HG03135 (cell line): ENCODE results near the gene LAMC3.

Source experiments
- ATAC-seq: cut with Tn5 transposase; IDR thresholded peaks from one replicate; pipeline ENCODE4 v1.9.1; 2021; ENCODE audit warnings: mild to moderate bottlenecking, moderate library complexity; ENCODE audit not compliant: unreplicated experiment

LAMC3 gene

DNA sequence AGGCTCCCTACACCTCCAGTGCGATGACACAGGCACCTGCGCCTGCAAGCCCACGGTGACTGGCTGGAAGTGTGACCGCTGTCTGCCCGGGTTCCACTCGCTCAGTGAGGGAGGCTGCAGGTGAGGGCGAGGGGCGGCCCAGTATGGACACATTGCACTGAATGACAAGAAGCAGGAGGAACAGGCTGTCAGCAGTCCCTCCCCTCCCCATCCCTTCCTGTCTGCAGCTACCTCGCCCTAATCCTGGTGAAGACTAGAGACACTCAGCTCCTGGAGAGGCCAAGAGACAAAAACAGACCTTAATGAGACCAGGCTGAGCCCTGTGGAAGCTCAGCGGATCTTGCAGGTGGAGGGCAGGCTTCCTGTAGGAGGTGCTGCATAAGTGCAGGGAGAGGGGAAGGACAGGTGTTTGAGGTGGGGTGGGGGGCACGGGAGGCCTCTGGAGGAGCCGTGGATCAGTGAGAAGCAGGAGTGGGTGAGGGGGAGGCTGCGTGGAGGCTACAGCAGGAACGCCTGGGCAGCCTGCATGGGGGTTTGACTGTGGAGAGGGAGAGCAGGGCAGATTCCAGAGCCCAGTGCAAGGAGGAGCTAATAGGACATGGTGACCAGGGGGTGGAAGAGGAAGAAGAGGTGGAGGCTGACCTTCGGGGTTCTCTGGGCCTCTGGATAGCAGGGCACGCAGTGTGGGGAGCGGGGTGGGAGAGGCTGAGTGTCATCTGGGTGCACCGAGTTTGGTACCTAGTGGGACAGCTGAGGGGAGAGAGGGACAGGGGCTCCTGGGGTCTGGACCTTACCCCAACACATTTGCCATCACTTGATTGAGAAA lies 30.4 kb downstream of the LAMC3 start:
- no peak for ATAC-seq

GRCh38 chr9:131042666-131043065 lies 33.7 kb downstream of the LAMC3 start:
- ATAC-seq = no peak

DNA sequence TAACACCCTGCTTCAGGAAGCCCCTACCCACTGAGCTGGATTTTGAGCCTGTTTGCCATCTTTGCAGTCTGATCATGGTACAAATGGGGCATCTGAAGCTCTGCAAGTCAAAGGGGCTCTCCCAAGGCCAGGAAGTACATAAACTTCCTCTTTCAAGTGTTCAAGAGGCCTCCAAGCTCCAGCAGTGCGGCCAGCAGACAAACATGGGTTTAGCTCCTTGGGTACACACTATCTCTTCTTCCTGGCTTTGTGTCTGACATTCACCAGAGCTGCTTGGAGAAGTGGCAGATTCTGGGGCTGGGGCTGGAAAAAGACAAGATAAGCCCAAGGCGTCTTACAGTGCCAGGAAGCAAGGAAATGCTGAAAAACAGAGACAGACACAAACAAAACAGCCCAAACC lies 34.1 kb downstream of the LAMC3 start:
- no peak for ATAC-seq

DNA sequence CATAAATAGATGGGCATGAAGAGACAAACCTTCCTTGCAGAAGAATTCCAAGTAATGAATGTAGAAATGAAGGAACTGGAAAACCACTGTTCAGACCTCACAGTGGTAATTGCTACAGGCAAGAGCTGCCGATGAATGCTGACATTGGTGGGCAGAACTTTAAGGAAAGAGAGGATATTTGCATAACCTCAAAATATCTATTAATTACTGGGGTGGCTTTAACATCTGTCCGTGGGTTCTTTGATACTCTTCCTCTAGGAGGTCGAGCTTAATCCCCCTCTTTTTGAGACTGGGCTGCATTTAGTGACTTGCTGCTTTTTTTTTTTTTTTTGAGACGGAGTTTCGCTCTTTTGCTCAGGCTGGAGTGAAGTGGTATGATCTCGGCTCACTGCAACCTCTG lies 34.7 kb downstream of the LAMC3 start:
- no peak for ATAC-seq

DNA sequence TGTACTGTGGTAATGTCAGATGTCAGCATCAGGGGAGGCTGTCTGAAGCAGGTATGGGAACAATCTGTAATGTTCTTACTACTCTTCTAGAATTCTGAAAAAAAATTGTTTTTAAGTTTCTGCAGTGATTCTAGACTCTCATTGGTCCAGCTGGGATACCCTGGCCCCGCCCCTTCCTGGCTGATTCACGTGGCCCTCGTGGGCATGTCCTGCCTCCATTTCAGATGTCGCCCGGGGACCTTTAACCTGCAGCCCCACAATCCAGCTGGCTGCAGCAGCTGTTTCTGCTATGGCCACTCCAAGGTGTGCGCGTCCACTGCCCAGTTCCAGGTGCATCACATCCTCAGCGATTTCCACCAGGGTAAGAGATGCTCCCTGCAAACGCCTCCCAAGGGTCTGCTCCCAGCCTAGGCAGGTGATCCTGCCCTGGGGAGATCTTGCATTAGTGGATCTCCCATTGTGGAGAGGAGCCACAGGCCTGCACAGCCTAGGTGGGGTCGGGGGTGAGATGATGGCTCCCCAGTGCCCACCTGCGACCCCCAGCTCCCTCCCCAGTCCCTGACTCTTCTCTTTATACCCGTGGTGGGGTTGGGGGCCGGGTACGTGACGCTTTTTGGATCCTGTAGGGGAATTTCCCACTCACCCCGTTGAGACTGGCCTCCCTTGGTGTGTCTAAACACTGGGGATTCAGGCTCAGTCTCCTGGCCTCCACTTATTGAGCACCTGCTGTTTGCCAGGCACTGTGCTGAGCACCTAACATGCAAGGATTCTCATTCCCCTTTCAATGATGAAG lies 36.5 kb downstream of the LAMC3 start:
- ATAC-seq = no peak

- no peak for ATAC-seq
Measured at GRCh38 chr9:131046093-131046380, 37.1 kb downstream of the LAMC3 start.

DNA sequence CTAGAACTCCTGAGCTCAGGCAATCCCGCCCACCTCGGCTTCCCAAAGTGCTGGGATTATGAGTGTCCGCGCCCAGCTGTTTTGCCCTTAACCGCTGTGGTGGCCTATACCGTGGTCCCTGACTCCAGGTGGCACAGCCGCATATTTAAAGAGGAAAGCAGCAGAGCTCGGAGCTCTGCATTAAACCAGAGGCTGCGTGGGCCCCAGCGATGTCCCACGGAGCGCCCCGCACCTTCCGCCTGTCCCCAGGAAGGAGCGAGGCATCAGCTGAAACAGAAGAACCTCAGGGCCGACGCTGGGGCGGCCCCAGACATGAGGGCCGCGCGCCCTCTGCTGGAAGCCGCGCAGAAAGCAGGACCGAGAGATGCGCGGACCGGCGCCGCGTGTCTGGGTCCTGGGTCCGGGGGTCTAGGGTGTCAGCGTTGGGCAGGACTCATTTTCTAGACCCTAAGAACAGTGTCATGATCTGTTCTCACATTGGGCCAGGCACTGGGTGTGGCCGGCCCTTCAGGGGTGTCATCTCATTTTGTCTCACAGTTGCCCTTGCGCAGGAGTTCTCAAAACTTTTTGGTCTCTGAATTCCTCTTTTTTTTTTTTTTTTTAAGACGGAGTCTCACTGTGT lies 37.7 kb downstream of the LAMC3 start:
- ATAC-seq = peak; percentile 63

GRCh38 chr9:131048332-131048731 lies 39.4 kb downstream of the LAMC3 start:
- ATAC-seq = no peak

GRCh38 chr9:131048820-131049219 lies 39.8 kb downstream of the LAMC3 start:
- ATAC-seq = no peak

DNA sequence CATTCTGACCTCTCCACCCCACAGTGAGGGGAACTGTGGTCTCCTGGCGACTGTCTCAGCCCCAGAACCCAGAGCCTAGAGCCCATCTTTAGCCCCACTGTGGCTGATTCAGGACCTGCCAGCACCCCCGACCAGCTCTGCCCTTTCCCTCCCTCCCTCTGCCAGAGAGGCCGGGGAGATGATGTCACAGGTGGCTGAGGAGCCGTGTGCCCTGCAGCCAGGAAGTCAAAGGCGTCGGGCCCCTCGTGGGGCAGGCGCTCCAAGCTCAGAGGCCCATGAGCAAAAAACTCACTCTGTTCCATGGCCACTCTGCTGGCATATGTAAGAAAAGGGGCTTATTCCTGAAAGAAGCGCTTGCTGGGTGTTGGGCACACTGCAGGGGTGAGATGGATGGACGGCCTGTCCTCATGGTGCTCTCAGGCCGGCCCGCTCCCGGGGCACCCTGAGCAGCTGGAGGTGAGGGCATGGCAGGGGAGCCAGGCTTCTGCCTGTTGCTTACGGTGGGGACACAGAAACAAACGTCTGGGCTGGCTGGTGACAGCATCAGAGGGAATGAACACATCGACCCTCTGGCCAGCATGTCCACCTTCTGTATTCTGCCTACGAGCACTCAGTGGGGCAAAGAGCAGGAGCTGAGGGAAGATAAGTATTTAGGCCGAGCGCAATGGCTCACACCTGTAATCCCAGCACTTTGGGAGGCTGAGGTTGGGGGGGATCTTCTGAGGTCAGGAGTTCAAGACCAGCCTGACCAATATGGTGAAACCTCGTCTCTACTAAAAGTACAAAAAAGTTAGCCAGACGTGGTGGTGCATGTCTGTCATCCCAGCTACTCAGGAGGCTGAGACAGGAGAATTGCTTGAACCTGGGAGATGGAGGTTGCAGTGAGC lies 41.1 kb downstream of the LAMC3 start:
- ATAC-seq = no peak

GRCh38 chr9:131050831-131051230 lies 41.9 kb downstream of the LAMC3 start:
- ATAC-seq = no peak

GRCh38 chr9:131051592-131052517 lies 42.9 kb downstream of the LAMC3 start:
- no peak for ATAC-seq

GRCh38 chr9:131053896-131054295 lies 44.9 kb downstream of the LAMC3 start:
- ATAC-seq = no peak

DNA sequence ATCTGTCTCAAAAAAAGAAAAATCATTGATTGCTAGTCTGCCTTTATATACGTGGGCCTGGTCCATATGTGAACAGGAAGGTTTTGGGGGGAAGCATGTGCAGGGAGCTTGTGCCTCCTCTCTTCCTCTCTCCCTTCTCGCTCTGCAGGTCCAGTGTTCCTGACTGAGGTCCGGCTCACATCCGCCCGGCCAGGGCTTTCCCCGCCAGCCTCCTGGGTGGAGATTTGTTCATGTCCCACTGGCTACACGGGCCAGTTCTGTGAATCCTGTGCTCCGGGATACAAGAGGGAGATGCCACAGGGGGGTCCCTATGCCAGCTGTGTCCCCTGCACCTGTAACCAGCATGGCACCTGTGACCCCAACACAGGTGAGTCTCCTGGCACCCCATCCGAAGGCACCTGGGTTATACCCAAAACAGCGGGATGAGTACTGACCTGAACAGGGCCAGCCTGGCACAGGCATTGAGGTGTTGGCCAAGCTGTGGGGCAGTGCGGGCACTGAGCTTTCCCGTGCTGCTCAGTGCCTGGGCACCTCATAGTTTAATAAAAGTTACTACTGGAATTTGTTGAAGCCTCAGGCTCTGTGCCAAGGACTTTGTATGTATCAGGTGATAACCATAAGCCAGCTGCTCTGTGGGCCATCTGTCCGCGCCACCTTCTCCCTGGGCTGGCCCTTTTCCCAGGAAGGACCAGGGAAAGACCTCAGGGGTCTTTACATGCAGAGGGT lies 48.0 kb downstream of the LAMC3 start:
- ATAC-seq = no peak

DNA sequence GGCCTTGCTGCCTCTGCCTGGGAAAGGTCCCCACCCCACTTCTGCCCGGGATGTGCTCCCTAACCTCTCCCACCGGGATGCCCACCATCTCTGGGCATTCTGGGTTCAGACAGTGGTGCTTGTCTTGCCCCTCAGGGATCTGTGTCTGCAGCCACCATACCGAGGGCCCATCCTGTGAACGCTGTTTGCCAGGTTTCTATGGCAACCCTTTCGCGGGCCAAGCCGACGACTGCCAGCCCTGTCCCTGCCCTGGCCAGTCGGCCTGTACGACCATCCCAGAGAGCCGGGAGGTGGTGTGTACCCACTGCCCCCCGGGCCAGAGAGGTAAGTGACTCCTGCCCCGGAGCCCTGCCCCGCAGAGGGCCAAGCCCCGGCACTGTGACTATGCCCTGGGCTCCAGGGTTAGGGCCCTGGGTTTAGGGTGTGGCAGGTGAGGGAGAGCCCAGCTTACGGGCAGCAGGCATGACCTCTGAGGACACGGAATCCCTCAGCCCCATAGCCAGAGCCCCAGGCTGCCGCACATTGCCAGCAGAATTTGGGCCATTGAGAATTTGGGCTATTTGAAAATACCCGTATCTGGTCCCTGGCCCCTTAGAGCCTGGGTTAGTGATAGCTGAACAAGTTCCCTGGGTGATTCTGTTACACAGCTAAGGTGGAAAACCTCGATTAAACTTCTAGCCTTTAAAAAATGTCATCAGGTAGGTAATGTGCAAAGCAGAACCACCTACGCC lies 52.1 kb downstream of the LAMC3 start:
- ATAC-seq = no peak

- no peak for ATAC-seq
Measured at GRCh38 chr9:131062969-131063368, 54.0 kb downstream of the LAMC3 start.

DNA sequence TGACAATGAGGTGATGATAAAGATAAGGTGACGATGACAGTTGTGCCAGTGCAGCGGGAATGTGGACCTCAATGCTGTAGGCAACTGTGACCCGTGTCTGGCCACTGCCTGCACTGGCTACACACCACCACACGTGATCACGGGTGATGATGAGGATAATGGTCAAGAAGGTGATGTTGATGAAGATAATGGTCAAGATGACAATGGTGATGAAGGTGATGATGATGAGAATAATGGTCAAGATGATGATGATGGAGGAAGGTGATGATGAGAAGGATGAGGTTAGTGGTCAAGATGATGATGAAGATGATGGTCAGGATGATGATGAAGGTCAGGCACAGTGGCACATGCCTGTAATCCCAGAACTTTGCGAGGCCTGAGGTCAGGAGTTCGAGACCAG lies 56.6 kb downstream of the LAMC3 start:
- no peak for ATAC-seq

GRCh38 chr9:131067625-131068024 lies 58.7 kb downstream of the LAMC3 start:
- ATAC-seq = no peak
